Activated T-helper 1 cell treated with anti-CD3 and anti-CD28 coated beads, Interleukin-12 subunit alpha, Interleukin-12 subunit beta, Interleukin-2, Interleukin-4 antibody, amounts not matched to agents 30 ng/mL and 10 ng/mL and 1 ng/mL, durations not matched to agents 14 hours and 24 hours and 36 hours (primary cell): ENCODE results near the gene CLRN3. TPM values are rescaled to one million over a fixed set of nuclear protein-coding genes. Genes with fewer than 3 reads are reported as not detected.

Experiments used
- DNase-seq: peaks from one replicate; pipeline ENCODE4 v3.0.0; 2021; ENCODE audit warnings: low spot score
- H3K27ac Mint-ChIP-seq: one replicate; pipeline ENCODE4 v1.8.0; 2021; ENCODE audit warnings: mild to moderate bottlenecking, mixed read lengths
- H3K27me3 Mint-ChIP-seq: one replicate; pipeline ENCODE4 v1.8.0; 2022; ENCODE audit warnings: mild to moderate bottlenecking, moderate library complexity, mixed read lengths; ENCODE audit not compliant: insufficient read depth
- H3K36me3 Mint-ChIP-seq: one replicate; pipeline ENCODE4 v1.8.0; 2021; ENCODE audit warnings: low read depth, mixed read lengths
- H3K4me1 Mint-ChIP-seq: one replicate; pipeline ENCODE4 v1.8.0; 2021; ENCODE audit warnings: low read depth, mixed read lengths
- H3K4me3 Mint-ChIP-seq: one replicate; pipeline ENCODE4 v1.8.0; 2021; ENCODE audit warnings: mild to moderate bottlenecking, moderate library complexity, mixed read lengths
- H3K9me3 Mint-ChIP-seq: one replicate; pipeline ENCODE4 v1.8.0; 2021; ENCODE audit warnings: mixed read lengths
- intact Hi-C: fragments of 100-400 bp; cut with micrococcal nuclease; formaldehyde crosslinking; loops from one replicate; pipeline ENCODE4 v1.15.1; 2024
- total RNA-seq: library from RNA; stranded (reverse); gene quantifications from 2 replicates; pipeline ENCODE4 v1.2.3, GENCODE V29; 2022

Gene CLRN3
- total RNA-seq, 1 donor from 2014 or later = not detected

DNA sequence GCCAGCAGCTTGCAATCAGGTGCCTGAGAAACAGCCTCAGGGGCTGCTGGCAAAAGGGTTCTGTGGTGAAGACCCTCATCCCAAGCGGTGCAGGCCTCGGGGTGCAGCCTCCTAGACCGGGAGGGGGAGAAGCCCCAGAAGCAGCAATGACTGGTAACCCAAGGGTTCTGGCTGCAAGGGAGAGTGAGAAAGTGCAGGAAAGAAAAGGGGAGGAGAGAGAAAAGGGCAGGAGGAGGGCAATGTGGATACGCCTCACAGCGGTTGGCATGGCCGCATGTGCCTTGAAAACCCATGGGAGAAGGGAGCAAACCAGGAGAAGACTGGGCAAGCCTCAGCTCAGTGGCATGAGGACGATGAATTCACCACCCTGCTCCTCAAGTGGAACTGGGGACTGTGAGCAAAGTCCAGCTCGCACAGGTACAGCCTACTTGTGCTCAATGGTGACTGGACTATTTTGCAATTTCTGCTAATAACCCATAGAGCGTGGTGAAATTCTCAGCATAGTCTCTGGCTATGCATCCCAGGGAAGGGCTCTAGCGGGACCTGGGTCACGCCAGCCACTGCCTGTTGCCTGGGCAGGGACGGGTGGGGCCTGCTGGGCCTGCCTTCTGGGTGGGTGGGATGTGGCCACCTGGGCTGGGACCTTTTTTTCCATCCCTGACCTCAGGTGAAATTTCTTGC, 6.2 kb downstream of the CLRN3 start:
- DNase-seq = no peak
- H3K9me3 Mint-ChIP-seq = no peaks in the 10 kb centered on the region
- intact Hi-C loops = no loop called here

DNA sequence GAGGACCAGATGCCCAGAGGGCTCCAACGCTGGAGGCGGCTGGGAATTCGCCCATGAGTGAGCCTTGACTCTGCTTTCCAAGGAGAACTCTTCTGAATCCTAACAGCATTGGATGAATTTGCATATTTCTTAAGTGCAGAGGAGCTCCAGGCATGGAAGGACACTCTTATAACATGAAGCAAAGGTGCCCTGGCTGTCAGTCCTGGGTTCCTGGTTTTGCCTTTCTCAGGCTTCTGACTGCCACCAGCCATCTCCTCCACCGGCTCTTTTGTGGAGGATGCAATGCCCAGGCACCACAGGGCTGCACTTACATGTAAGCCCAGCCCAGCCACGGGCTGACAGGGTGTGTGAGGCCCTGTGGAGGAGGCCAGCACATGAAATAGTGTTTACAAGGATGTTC, 8.2 kb downstream of the CLRN3 start:
- intact Hi-C loops = no loop called here
- H3K4me3 Mint-ChIP-seq = no peak overlapping the region
- no peak for DNase-seq
- no peaks in the 10 kb centered on the region for H3K36me3 Mint-ChIP-seq
- H3K4me1 Mint-ChIP-seq = peaks cover 29% of the 10 kb centered on the region
- no peak overlapping the region for H3K27ac Mint-ChIP-seq
- H3K9me3 Mint-ChIP-seq = no peaks in the 10 kb centered on the region
- H3K27me3 Mint-ChIP-seq = no peaks in the 10 kb centered on the region

More for the DNA sequence above, 6.2 kb downstream of the CLRN3 start:
- peaks cover 5% of the 10 kb centered on the region for H3K27me3 Mint-ChIP-seq
- H3K27ac Mint-ChIP-seq = no peak overlapping the region
- no peak overlapping the region for H3K4me3 Mint-ChIP-seq
- H3K4me1 Mint-ChIP-seq = peaks cover 17% of the 10 kb centered on the region
- H3K36me3 Mint-ChIP-seq = no peaks in the 10 kb centered on the region

DNA sequence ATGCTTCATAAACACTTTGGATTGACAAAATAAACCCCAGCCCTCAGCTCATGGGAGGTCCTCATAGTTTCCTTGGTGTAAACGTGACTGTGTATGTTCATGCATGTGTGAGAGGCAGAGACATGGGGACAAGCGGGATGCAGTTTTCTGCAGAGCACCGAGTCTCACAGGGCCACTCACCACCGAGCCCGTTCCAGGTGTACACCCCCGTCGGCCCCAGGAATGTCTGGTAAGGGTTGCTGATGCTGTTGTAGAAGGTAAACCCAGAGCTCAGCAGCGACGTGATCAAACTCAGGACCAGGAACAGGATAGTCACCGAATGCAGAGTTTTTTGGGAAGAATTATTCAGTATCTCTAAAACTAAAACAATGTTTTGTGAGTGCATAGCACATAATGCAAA, 9.2 kb downstream of the CLRN3 start:
- peaks cover 38% of the 10 kb centered on the region for H3K4me1 Mint-ChIP-seq
- H3K27me3 Mint-ChIP-seq = no peaks in the 10 kb centered on the region
- no peak for DNase-seq
- intact Hi-C loops = no loop called here
- no peaks in the 10 kb centered on the region for H3K36me3 Mint-ChIP-seq
- H3K27ac Mint-ChIP-seq = no peak overlapping the region
- no peak overlapping the region for H3K4me3 Mint-ChIP-seq
- no peaks in the 10 kb centered on the region for H3K9me3 Mint-ChIP-seq

DNA sequence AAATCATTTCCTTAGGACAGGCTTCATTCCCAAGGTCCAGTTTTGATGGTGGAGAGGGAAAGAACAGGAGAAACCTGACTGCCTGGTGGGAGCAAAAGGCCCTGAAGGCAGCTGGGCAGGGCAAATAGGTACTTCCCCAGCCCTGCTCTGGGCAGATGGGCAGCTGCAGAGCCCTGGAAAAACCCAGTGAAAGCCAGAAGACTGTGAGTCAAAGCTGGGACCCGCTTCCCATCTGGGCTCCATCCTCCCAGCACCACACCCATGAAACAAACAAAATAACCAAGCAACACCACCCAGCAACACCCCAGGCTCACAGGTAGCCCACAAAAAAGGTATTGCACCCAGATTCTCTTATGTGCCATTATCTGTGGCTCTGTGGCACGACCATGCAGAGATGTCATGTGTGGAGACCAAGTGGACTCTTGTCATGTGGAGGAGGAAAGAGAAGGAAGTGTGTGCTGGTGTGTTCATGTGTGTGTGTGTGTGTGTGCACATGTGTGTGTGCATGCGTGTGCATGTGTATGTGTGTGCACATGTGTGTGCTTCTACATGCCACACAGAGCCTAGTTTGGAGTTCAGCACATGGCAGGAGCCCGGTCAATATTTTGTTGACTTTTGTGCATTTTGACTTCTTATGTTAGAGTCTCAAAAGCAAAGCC, 9.8 kb downstream of the CLRN3 start:
- H3K4me3 Mint-ChIP-seq = no peak overlapping the region
- H3K4me1 Mint-ChIP-seq = peaks cover 44% of the 10 kb centered on the region
- H3K27ac Mint-ChIP-seq = peak overlapping the region; percentile 53
- intact Hi-C loops = no loop called here
- no peak for DNase-seq
- H3K9me3 Mint-ChIP-seq = no peaks in the 10 kb centered on the region
- H3K36me3 Mint-ChIP-seq = no peaks in the 10 kb centered on the region
- H3K27me3 Mint-ChIP-seq = no peaks in the 10 kb centered on the region

DNA sequence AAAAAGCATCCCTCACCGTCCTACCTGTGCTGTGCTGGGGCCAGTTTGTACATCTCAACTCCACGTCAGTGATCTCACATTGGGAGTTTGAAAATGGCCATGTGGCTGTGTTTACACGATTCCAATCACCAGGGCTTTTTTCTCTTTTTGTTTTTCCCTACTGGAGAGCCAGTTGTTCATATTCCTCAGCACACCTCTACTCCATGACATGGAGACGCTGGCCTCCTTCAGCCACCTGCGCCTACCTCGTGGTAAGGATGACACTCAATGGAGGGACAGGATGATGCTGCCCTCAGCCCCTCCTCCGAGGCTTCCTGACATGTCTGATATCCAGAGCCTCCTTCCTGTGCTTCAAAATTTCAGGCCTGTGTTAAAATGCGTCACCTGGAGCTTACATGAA, 10.3 kb downstream of the CLRN3 start:
- Mint-ChIP-seq H3K4me3 (no peak overlapping the region), H3K9me3 (no peaks in the 10 kb centered on the region), H3K27me3 (no peaks in the 10 kb centered on the region), H3K27ac (no peak overlapping the region), H3K36me3 (no peaks in the 10 kb centered on the region), H3K4me1 (peaks cover 49% of the 10 kb centered on the region)
- intact Hi-C loops = no loop called here
- no peak for DNase-seq

- H3K27ac Mint-ChIP-seq = no peak overlapping the region
- DNase-seq = no peak
- H3K4me3 Mint-ChIP-seq = no peak overlapping the region
- H3K27me3 Mint-ChIP-seq = peaks cover 3% of the 10 kb centered on the region
- H3K36me3 Mint-ChIP-seq = no peaks in the 10 kb centered on the region
- H3K4me1 Mint-ChIP-seq = peaks cover 57% of the 10 kb centered on the region
- intact Hi-C loops = no loop called here
- H3K9me3 Mint-ChIP-seq = no peaks in the 10 kb centered on the region
These were observed 11.5 kb downstream of the CLRN3 start for GRCh38 chr10:127881262-127881661.

DNA sequence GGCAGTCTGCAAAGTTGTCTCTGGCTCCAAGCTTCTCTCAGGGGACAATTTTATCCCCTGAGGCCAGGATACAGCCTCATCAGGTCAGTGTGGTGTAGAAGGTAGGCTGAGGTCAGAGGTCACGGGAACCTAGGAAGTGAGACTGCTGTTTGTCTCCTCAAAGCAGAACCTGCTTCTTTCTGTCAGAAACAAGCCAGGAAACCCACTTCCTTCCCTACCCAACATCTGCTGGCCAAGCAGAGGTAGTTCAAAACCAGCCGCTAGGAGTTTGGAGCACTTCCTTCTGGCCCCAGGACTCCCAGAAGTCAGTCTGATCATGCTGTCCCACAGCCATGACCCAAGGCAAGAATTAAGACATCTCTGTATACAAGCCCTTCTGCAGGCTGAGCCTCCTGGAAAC, 12.2 kb downstream of the CLRN3 start:
- Mint-ChIP-seq H3K9me3 (no peaks in the 10 kb centered on the region), H3K36me3 (no peaks in the 10 kb centered on the region), H3K4me3 (no peak overlapping the region), H3K4me1 (peaks cover 57% of the 10 kb centered on the region), H3K27me3 (peaks cover 3% of the 10 kb centered on the region), H3K27ac (peak overlapping the region; percentile 29)
- no peak for DNase-seq
- intact Hi-C loops = no loop called here

DNA sequence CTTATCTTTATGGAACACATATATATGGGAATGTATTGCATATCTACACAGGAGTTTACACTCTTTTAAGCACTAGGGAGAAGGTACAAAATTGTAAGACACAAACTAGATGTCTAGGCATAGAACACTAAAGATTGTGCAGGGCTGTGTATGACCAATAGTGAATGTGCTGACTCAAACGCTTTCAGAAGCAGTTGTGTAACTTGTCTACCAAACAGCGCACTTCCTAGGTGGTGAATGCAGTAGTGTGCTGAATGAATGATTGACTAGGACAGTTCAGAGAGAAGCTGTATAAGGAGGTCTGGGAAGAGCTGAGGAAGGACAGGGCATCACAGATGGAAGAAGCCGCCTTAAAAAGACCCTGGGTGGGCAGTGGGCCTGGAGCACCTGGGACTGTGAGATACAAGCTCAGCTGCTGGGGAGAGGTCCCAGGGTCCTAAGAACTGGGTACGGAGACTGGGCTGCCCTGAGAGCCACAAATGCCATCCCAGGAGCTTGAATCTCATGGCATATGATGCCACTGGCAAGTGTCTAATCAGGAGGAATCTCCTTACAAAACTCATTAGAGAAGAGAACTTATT, 14.2 kb downstream of the CLRN3 start:
- Mint-ChIP-seq H3K27ac (no peak overlapping the region), H3K27me3 (peaks cover 3% of the 10 kb centered on the region), H3K4me3 (no peak overlapping the region), H3K9me3 (no peaks in the 10 kb centered on the region), H3K4me1 (peaks cover 57% of the 10 kb centered on the region), H3K36me3 (no peaks in the 10 kb centered on the region)
- intact Hi-C loops = no loop called here
- DNase-seq = no peak

- Mint-ChIP-seq H3K4me1 (peaks cover 52% of the 10 kb centered on the region), H3K36me3 (no peaks in the 10 kb centered on the region), H3K9me3 (no peaks in the 10 kb centered on the region), H3K27ac (no peak overlapping the region), H3K27me3 (peaks cover 3% of the 10 kb centered on the region), H3K4me3 (no peak overlapping the region)
- intact Hi-C loops = no loop called here
- no peak for DNase-seq
These were observed 15.0 kb downstream of the CLRN3 start for GRCh38 chr10:127877699-127878098.

DNA sequence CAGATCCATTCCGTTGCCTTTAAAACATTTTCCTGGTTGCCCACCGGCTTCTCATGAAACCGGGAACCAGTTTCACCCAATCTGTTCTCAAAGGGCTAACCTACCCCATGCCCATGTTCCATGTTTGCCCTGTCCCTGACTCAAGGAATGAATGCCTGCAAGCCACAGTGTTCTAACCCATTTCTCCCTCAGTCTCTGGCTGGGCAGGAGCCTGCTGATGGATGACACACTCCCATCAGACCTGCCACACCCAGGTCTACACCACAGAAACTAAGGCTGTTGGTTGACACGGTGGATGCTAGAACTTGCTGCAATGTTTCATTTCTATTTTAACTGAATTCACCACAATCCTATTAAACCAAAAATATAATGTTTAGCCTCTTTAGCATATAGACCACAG, 15.6 kb downstream of the CLRN3 start:
- Mint-ChIP-seq H3K9me3 (no peaks in the 10 kb centered on the region), H3K27me3 (peaks cover 3% of the 10 kb centered on the region), H3K27ac (no peak overlapping the region), H3K4me3 (no peak overlapping the region), H3K36me3 (no peaks in the 10 kb centered on the region), H3K4me1 (peaks cover 46% of the 10 kb centered on the region)
- DNase-seq = no peak
- intact Hi-C loops = no loop called here

- Mint-ChIP-seq H3K27ac (no peak overlapping the region), H3K27me3 (peaks cover 5% of the 10 kb centered on the region)
These were observed 16.8 kb downstream of the CLRN3 start for GRCh38 chr10:127875916-127876315.

GRCh38 chr10:127875449-127875765, 17.3 kb downstream of the CLRN3 start:
- Mint-ChIP-seq H3K9me3 (no peaks in the 10 kb centered on the region), H3K36me3 (no peaks in the 10 kb centered on the region), H3K4me1 (peaks cover 34% of the 10 kb centered on the region), H3K27me3 (peaks cover 7% of the 10 kb centered on the region), H3K27ac (no peak overlapping the region), H3K4me3 (no peak overlapping the region)
- DNase-seq = no peak
- intact Hi-C loops = no loop called here

More at GRCh38 chr10:127875916-127876315, 16.8 kb downstream of the CLRN3 start:
- H3K9me3 Mint-ChIP-seq = no peaks in the 10 kb centered on the region
- no peak for DNase-seq
- H3K4me3 Mint-ChIP-seq = no peak overlapping the region
- intact Hi-C loops = no loop called here
- H3K4me1 Mint-ChIP-seq = peaks cover 39% of the 10 kb centered on the region
- no peaks in the 10 kb centered on the region for H3K36me3 Mint-ChIP-seq

GRCh38 chr10:127874671-127875448, 17.9 kb downstream of the CLRN3 start:
- Mint-ChIP-seq H3K36me3 (no peaks in the 10 kb centered on the region), H3K27ac (no peak overlapping the region), H3K4me3 (no peak overlapping the region), H3K27me3 (peaks cover 8% of the 10 kb centered on the region), H3K9me3 (no peaks in the 10 kb centered on the region), H3K4me1 (peaks cover 29% of the 10 kb centered on the region)
- intact Hi-C loops = no loop called here
- DNase-seq = no peak
